Coronary artery (tissue), 2 donors: ENCODE results near the gene FANCI.
"Not testable (repeated sequence)": the region's sequence is repeated elsewhere in the genome, so short reads cannot be mapped to it uniquely, and the experiment has no call there.

Experiments
- DNase-seq: peaks from one replicate; pipeline ENCODE4 v3.0.0-alpha.2; 2017; ENCODE audit warnings: low spot score
- H3K27ac ChIP-seq, 2 donors: fragments of 200-600 bp; sonication (generic); one replicate each; pipeline ENCODE4 v1.5.1; 2016 to 2019
- H3K4me3 ChIP-seq: fragments of 200-600 bp; sonication (generic); 2 replicates; pipeline ENCODE4 v1.5.1; 2016; ENCODE audit warnings: mild to moderate bottlenecking, moderate library complexity
- TF ChIP-seq, protein P1 (sequence below): fragments of 200-600 bp; sonication (generic); IDR thresholded peaks from one replicate; pipeline ENCODE4 v1.5.1; 2019; ENCODE audit warnings: antibody characterized with exemption

Gene FANCI

DNA sequence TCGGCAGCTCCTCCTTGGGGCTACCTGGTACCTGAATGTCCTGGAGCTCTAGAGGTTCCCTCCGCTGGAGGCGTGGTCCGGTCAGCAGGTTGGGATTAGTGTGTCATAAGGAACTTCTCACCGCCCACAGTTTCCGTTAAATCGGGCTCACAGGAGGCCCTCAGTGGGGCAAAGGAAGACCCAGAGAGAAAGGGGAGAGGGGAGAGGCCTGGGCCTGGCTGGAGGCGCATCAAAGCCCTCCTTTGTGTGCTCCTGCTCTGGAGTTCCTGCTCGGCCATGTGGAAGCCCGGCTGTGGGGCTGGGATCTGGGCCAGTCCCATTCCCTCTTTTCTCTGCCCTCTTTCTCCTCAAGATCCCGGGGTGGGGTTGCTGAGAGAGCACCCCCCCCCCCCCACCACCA lies 22.2 kb upstream of the FANCI start, which contains the start of gene RLBP1:
Gene RLBP1, minus strand, starts transcription at position 37 of the 400 bp plus-strand sequence. CDS start 2,604 bp downstream, outside the sequence.
- no peak within 1 kb of the TSS for H3K4me3 ChIP-seq
- no peak within 1 kb of the TSS for H3K27ac ChIP-seq
- DNase-seq = no peak
- TF ChIP-seq, protein P1, sequence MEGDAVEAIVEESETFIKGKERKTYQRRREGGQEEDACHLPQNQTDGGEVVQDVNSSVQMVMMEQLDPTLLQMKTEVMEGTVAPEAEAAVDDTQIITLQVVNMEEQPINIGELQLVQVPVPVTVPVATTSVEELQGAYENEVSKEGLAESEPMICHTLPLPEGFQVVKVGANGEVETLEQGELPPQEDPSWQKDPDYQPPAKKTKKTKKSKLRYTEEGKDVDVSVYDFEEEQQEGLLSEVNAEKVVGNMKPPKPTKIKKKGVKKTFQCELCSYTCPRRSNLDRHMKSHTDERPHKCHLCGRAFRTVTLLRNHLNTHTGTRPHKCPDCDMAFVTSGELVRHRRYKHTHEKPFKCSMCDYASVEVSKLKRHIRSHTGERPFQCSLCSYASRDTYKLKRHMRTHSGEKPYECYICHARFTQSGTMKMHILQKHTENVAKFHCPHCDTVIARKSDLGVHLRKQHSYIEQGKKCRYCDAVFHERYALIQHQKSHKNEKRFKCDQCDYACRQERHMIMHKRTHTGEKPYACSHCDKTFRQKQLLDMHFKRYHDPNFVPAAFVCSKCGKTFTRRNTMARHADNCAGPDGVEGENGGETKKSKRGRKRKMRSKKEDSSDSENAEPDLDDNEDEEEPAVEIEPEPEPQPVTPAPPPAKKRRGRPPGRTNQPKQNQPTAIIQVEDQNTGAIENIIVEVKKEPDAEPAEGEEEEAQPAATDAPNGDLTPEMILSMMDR = no peak

GRCh38 chr15:89225588-89225987 lies 18.2 kb upstream of the FANCI start:
- H3K27ac ChIP-seq = no peak overlapping the region
- no peak overlapping the region for H3K4me3 ChIP-seq
- TF ChIP-seq, protein P1 = no peak
- no peak for DNase-seq

- DNase-seq = no peak
- H3K27ac ChIP-seq = no peak overlapping the region
- no peak overlapping the region for H3K4me3 ChIP-seq
- TF ChIP-seq, protein P1 = no peak
Measured at GRCh38 chr15:89226359-89227221, 17.2 kb upstream of the FANCI start.

DNA sequence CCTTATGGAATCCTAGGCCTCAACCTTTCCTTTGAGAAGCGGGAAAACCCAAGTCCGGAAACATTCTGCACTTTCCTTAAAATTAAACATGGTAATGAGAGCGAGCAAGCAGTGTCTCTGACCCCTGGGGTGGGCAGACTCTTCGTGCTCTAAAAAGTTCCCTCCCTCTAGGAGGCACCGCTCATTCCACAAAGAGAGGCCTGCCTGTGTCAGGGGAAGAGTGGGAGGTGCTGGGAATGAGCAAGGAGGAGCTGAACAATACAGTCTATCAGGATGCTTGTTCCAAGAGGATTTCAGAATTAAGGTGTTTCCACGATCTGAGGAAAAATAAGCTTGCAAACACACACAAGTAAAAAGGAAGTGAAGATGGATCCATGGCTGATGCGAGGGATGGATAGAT lies 16.4 kb upstream of the FANCI start:
- Histone ChIP-seq H3K4me3 (no peak overlapping the region), H3K27ac (no peak overlapping the region)
- no peak for DNase-seq
- TF ChIP-seq, protein P1 = no peak

- H3K4me3 ChIP-seq = no peak overlapping the region
- no peak for DNase-seq
- no peak overlapping the region for H3K27ac ChIP-seq
- TF ChIP-seq, protein P1 = no peak
Measured at GRCh38 chr15:89230277-89230676, 13.5 kb upstream of the FANCI start.

- TF ChIP-seq, protein P1 = no peak
- Histone ChIP-seq H3K27ac (no peak overlapping the region), H3K4me3 (no peak overlapping the region)
- DNase-seq = no peak
Measured at GRCh38 chr15:89231832-89232231, 11.9 kb upstream of the FANCI start.

- not testable (repeated sequence) for H3K4me3 ChIP-seq, H3K27ac ChIP-seq, DNase-seq
Measured at GRCh38 chr15:89239883-89240810, 3.6 kb upstream of the FANCI start.
